Neural progenitor cell (in vitro differentiated cells): Measurements from ENCODE around the gene FAM149B1. TPM values are rescaled to one million over a fixed set of nuclear protein-coding genes. Genes with fewer than 3 reads are reported as not detected.

Experiments used
- DNase-seq: peaks from one replicate; pipeline ENCODE4 v3.0.0-alpha.2; 2016; ENCODE audit warnings: low spot score
- H2AFZ ChIP-seq: fragments of 200-600 bp; sonication (generic); replicated peaks from 2 replicates; pipeline ENCODE4 v1.6.1; 2016; ENCODE audit warnings: antibody characterized with exemption
- H3F3A ChIP-seq: fragments of 200-600 bp; sonication (generic); 2 replicates; pipeline ENCODE4 v1.6.1; 2016; ENCODE audit warnings: antibody characterized with exemption, low read depth
- H3K27ac ChIP-seq: fragments of 200-600 bp; sonication (generic); 2 replicates; pipeline ENCODE4 v1.5.1; 2016; ENCODE audit warnings: mild to moderate bottlenecking
- H3K27me3 ChIP-seq: fragments of 200-600 bp; sonication (generic); 2 replicates; pipeline ENCODE4 v1.6.1; 2016; ENCODE audit warnings: mild to moderate bottlenecking, moderate library complexity
- H3K36me3 ChIP-seq: fragments of 200-600 bp; sonication (generic); 2 replicates; pipeline ENCODE4 v1.5.1; 2016
- H3K4me1 ChIP-seq: fragments of 200-600 bp; sonication (generic); 2 replicates; pipeline ENCODE4 v1.6.1; 2016; ENCODE audit warnings: mixed run types
- H3K4me2 ChIP-seq: fragments of 200-600 bp; sonication (generic); 2 replicates; pipeline ENCODE4 v1.6.1; 2016
- H3K4me3 ChIP-seq: fragments of 200-600 bp; sonication (generic); 2 replicates; pipeline ENCODE4 v1.5.1; 2016
- H3K79me2 ChIP-seq: fragments of 200-600 bp; sonication (generic); 2 replicates; pipeline ENCODE4 v1.6.1; 2016; ENCODE audit warnings: low read depth
- H3K9ac ChIP-seq: fragments of 200-600 bp; sonication (generic); 2 replicates; pipeline ENCODE4 v1.6.1; 2016
- H3K9me3 ChIP-seq: fragments of 200-600 bp; sonication (generic); 2 replicates; pipeline ENCODE4 v1.5.1; 2016; ENCODE audit warnings: low read depth
- H4K20me1 ChIP-seq: fragments of 200-600 bp; sonication (generic); 2 replicates; pipeline ENCODE4 v1.6.1; 2016; ENCODE audit warnings: low read depth
- H3K27ac Mint-ChIP-seq: 3 replicates; pipeline ENCODE4 v1.8.0; 2021; ENCODE audit warnings: mixed read lengths
- H3K27me3 Mint-ChIP-seq: 2 replicates; pipeline ENCODE4 v1.8.0; 2022; ENCODE audit warnings: low read depth, mild to moderate bottlenecking, inconsistent platforms, moderate library complexity, mixed read lengths; ENCODE audit not compliant: insufficient read depth
- H3K36me3 Mint-ChIP-seq: 3 replicates; pipeline ENCODE4 v1.8.0; 2021; ENCODE audit warnings: mixed read lengths
- H3K4me1 Mint-ChIP-seq: 3 replicates; pipeline ENCODE4 v1.8.0; 2021; ENCODE audit warnings: mixed read lengths
- H3K4me3 Mint-ChIP-seq: 3 replicates; pipeline ENCODE4 v1.8.0; 2021; ENCODE audit warnings: mild to moderate bottlenecking, moderate library complexity, mixed read lengths
- H3K9me3 Mint-ChIP-seq: 3 replicates; pipeline ENCODE4 v1.8.0; 2020; ENCODE audit warnings: mixed read lengths
- EZH2 ChIP-seq: fragments of 200-600 bp; sonication (generic); IDR thresholded peaks from 2 replicates; pipeline ENCODE4 v1.6.1; 2017; ENCODE audit warnings: antibody characterized with exemption, mild to moderate bottlenecking, moderate library complexity
- EZH2phosphoT487 ChIP-seq: fragments of 200-600 bp; sonication (generic); IDR thresholded peaks from 2 replicates; pipeline ENCODE4 v1.6.1; 2017; ENCODE audit warnings: antibody characterized with exemption
- total RNA-seq: library from RNA; depleted of rRNA; stranded (reverse); fragments of >200 nt; gene quantifications from 2 replicates; pipeline ENCODE4 v1.2.3, GENCODE V29; 2015; ENCODE audit warnings: low replicate concordance
- TF ChIP-seq, protein P1 (sequence below): fragments of 200-600 bp; sonication (generic); IDR thresholded peaks from 2 replicates; pipeline ENCODE4 v1.5.1; 2017; ENCODE audit warnings: antibody characterized with exemption, mild to moderate bottlenecking

The FAM149B1 gene
- total RNA-seq, 1 donor from 2014 or later = 43.3 TPM

DNA sequence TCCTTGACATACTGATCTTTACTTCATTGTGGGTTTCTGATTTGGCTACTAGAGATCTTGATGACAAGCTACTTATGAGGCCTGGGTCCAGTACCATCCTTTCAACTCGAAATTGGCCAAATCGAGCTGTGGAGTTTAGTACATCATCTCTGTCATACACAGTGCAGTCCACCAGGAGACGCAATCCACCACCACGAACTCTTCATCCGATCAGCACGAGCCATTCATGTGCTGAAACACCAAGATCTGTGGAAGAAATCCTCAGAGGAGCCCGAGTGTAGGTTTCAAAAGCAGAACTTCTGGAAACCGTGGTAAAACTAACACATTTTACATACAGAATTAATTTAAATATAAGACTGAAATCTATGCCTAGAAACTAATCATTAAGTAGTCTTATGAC lies 65.0 kb downstream of the FAM149B1 start:
- no peaks in the 10 kb centered on the region for H3K36me3 ChIP-seq
- no peaks in the 10 kb centered on the region for H4K20me1 ChIP-seq
- no peaks in the 10 kb centered on the region for H3K4me1 Mint-ChIP-seq
- no peak overlapping the region for H3K4me3 ChIP-seq
- peaks cover 9% of the 10 kb centered on the region for H3F3A ChIP-seq
- no peaks in the 10 kb centered on the region for H3K4me1 ChIP-seq
- H3K79me2 ChIP-seq = no peaks in the 10 kb centered on the region
- no peaks in the 10 kb centered on the region for H3K9me3 Mint-ChIP-seq
- DNase-seq = peak; percentile 34
- TF ChIP-seq, protein P1, sequence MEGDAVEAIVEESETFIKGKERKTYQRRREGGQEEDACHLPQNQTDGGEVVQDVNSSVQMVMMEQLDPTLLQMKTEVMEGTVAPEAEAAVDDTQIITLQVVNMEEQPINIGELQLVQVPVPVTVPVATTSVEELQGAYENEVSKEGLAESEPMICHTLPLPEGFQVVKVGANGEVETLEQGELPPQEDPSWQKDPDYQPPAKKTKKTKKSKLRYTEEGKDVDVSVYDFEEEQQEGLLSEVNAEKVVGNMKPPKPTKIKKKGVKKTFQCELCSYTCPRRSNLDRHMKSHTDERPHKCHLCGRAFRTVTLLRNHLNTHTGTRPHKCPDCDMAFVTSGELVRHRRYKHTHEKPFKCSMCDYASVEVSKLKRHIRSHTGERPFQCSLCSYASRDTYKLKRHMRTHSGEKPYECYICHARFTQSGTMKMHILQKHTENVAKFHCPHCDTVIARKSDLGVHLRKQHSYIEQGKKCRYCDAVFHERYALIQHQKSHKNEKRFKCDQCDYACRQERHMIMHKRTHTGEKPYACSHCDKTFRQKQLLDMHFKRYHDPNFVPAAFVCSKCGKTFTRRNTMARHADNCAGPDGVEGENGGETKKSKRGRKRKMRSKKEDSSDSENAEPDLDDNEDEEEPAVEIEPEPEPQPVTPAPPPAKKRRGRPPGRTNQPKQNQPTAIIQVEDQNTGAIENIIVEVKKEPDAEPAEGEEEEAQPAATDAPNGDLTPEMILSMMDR = peak; percentile 42
- TF ChIP-seq EZH2 = no peak
- H3K27ac Mint-ChIP-seq = no peak overlapping the region
- H2AFZ ChIP-seq = no peak overlapping the region
- peaks cover 4% of the 10 kb centered on the region for H3K27me3 Mint-ChIP-seq
- H3K4me2 ChIP-seq = no peak overlapping the region
- H3K27me3 ChIP-seq = no peaks in the 10 kb centered on the region
- no peaks in the 10 kb centered on the region for H3K9me3 ChIP-seq
- H3K9ac ChIP-seq = no peak overlapping the region
- H3K27ac ChIP-seq = no peak overlapping the region
- H3K36me3 Mint-ChIP-seq = peaks cover 14% of the 10 kb centered on the region
- no peak overlapping the region for H3K4me3 Mint-ChIP-seq

DNA sequence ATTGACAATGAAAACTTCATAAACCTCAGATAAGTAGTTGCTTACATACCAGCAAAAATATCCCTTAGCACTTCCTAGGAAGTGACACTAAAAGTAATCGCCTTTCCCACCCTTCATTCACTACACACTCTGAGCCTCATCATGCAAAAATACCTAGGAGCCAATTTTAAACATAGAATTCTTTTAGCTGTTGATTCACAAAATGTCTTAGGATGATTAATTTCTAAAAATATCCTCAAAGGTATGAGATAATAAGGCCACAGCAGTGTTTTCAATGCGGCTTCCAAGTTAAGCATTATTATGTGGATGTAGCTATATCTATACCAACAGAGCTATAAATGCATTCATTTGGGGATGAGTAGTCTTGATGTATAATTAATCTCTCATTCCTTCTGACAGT lies 66.0 kb downstream of the FAM149B1 start:
- Histone ChIP-seq H3K27ac (no peak overlapping the region), H3K79me2 (no peaks in the 10 kb centered on the region), H3F3A (peaks cover 9% of the 10 kb centered on the region), H4K20me1 (no peaks in the 10 kb centered on the region), H3K4me2 (no peak overlapping the region), H2AFZ (no peak overlapping the region), H3K9me3 (no peaks in the 10 kb centered on the region), H3K27me3 (no peaks in the 10 kb centered on the region), H3K4me3 (no peak overlapping the region), H3K9ac (no peak overlapping the region), H3K4me1 (no peaks in the 10 kb centered on the region), H3K36me3 (peaks cover 3% of the 10 kb centered on the region)
- Mint-ChIP-seq H3K4me3 (no peak overlapping the region), H3K36me3 (peaks cover 14% of the 10 kb centered on the region), H3K27me3 (peaks cover 4% of the 10 kb centered on the region), H3K4me1 (no peaks in the 10 kb centered on the region), H3K9me3 (no peaks in the 10 kb centered on the region), H3K27ac (no peak overlapping the region)
- TF ChIP-seq EZH2 = no peak
- DNase-seq = no peak

GRCh38 chr10:73234695-73235094 lies 66.8 kb downstream of the FAM149B1 start:
- H3K4me1 Mint-ChIP-seq = no peaks in the 10 kb centered on the region
- H3K9me3 ChIP-seq = no peaks in the 10 kb centered on the region
- H3K27me3 Mint-ChIP-seq = peaks cover 4% of the 10 kb centered on the region
- peaks cover 11% of the 10 kb centered on the region for H3K36me3 ChIP-seq
- no peaks in the 10 kb centered on the region for H3K9me3 Mint-ChIP-seq
- H3K36me3 Mint-ChIP-seq = peaks cover 14% of the 10 kb centered on the region
- TF ChIP-seq EZH2 (no peak), EZH2phosphoT487 (no peak)
- TF ChIP-seq, protein P1 = no peak
- no peaks in the 10 kb centered on the region for H3K4me1 ChIP-seq
- H2AFZ ChIP-seq = no peak overlapping the region
- no peaks in the 10 kb centered on the region for H3K79me2 ChIP-seq
- no peaks in the 10 kb centered on the region for H4K20me1 ChIP-seq
- no peak overlapping the region for H3K4me2 ChIP-seq
- no peak overlapping the region for H3K27ac Mint-ChIP-seq
- no peak overlapping the region for H3K27ac ChIP-seq
- no peak overlapping the region for H3K9ac ChIP-seq
- H3K4me3 ChIP-seq = no peak overlapping the region
- H3K4me3 Mint-ChIP-seq = no peak overlapping the region
- DNase-seq = no peak
- peaks cover 9% of the 10 kb centered on the region for H3F3A ChIP-seq
- H3K27me3 ChIP-seq = no peaks in the 10 kb centered on the region

DNA sequence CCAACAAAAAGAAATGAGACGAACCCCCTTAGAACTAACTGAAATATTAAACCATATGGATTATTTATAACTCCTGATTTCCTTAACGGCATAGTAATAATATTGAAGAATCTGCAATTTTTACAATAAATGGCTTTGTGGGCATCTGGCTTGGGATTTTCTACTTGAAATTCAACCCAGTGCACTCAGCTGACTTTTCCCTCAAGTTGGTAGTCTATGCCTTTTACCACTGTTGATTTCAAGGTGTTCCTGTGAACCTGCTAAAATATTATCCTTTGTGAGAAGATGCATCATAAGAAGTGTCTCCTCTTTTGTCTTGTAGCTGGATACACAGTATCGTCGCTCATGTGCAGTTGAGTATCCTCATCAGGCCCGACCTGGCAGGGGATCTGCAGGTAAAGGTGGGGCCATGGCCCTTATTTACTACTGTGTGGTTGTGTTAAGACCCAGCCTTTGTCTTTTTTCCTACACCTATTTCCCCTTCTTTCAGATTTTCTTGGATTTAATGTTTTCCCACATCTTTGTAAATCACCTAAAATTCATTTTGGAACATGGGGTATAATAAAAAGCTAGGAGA lies 71.2 kb downstream of the FAM149B1 start:
- H3K4me3 Mint-ChIP-seq = no peak overlapping the region
- peaks cover 26% of the 10 kb centered on the region for H3K79me2 ChIP-seq
- no peak overlapping the region for H3K27ac ChIP-seq
- H3F3A ChIP-seq = peaks cover 20% of the 10 kb centered on the region
- no peaks in the 10 kb centered on the region for H3K9me3 Mint-ChIP-seq
- H4K20me1 ChIP-seq = peaks cover 13% of the 10 kb centered on the region
- no peak overlapping the region for H3K4me2 ChIP-seq
- H3K9ac ChIP-seq = no peak overlapping the region
- H3K27ac Mint-ChIP-seq = no peak overlapping the region
- H3K9me3 ChIP-seq = no peaks in the 10 kb centered on the region
- H3K4me3 ChIP-seq = no peak overlapping the region
- no peaks in the 10 kb centered on the region for H3K27me3 Mint-ChIP-seq
- DNase-seq = no peak
- H3K27me3 ChIP-seq = no peaks in the 10 kb centered on the region
- peaks cover 34% of the 10 kb centered on the region for H3K36me3 ChIP-seq
- no peaks in the 10 kb centered on the region for H3K4me1 ChIP-seq
- no peaks in the 10 kb centered on the region for H3K4me1 Mint-ChIP-seq
- no peak overlapping the region for H2AFZ ChIP-seq
- TF ChIP-seq EZH2phosphoT487 (no peak), EZH2 (no peak)
- TF ChIP-seq, protein P1 = no peak
- peaks cover 22% of the 10 kb centered on the region for H3K36me3 Mint-ChIP-seq
